ENCODE measurements around the gene BYSL.

The BYSL gene

GRCh38 chr6:41937472-41937860 lies 16.2 kb downstream of the BYSL start:
- H3K4me3 ChIP-seq (ENCODE audit: low read depth, low read length), result no peak overlapping the region
- DNase-seq (ENCODE audit: low read depth), result no peak
- no peak for TF ChIP-seq CTCF (IDR thresholded peaks at IDR 0.05; ENCODE audit: control insufficient read depth, extremely low read depth, insufficient read depth)

- no peak for DNase-seq (ENCODE audit: low read depth)
- no peak for TF ChIP-seq CTCF (IDR thresholded peaks at IDR 0.05; ENCODE audit: control insufficient read depth, extremely low read depth, insufficient read depth)
- no peak overlapping the region for H3K4me3 ChIP-seq (ENCODE audit: low read depth, low read length)
These were observed 16.7 kb downstream of the BYSL start for GRCh38 chr6:41937861-41938574.

- TF ChIP-seq CTCF (IDR thresholded peaks at IDR 0.05; ENCODE audit: control insufficient read depth, extremely low read depth, insufficient read depth), result no peak
- no peak for DNase-seq (ENCODE audit: low read depth)
- no peak overlapping the region for H3K4me3 ChIP-seq (ENCODE audit: low read depth, low read length)
These were observed 17.4 kb downstream of the BYSL start for GRCh38 chr6:41938590-41939175.

- no peak overlapping the region for H3K4me3 ChIP-seq (ENCODE audit: low read depth, low read length)
- TF ChIP-seq CTCF (IDR thresholded peaks at IDR 0.05; ENCODE audit: control insufficient read depth, extremely low read depth, insufficient read depth), result no peak
- no peak for DNase-seq (ENCODE audit: low read depth)
These were observed 18.0 kb downstream of the BYSL start for GRCh38 chr6:41939176-41939847.

- DNase-seq (ENCODE audit: low read depth), result no peak
- no peak for TF ChIP-seq CTCF (IDR thresholded peaks at IDR 0.05; ENCODE audit: control insufficient read depth, extremely low read depth, insufficient read depth)
These were observed 18.8 kb downstream of the BYSL start for GRCh38 chr6:41939848-41940758.

GRCh38 chr6:41940759-41941279 lies 19.5 kb downstream of the BYSL start:
- TF ChIP-seq CTCF (IDR thresholded peaks at IDR 0.05; ENCODE audit: control insufficient read depth, extremely low read depth, insufficient read depth), result no peak
- no peak for DNase-seq (ENCODE audit: low read depth)
- peak overlapping the region; percentile 92 for H3K4me3 ChIP-seq (ENCODE audit: low read depth, low read length)

More at GRCh38 chr6:41939848-41940758, 18.8 kb downstream of the BYSL start:
- peak overlapping the region; percentile 92 for H3K4me3 ChIP-seq (ENCODE audit: low read depth, low read length)
